IPS-NIHi11 (cell line): ENCODE results near the gene TEKTIP1.
"Not testable (repeated sequence)": the region's sequence is repeated elsewhere in the genome, so short reads cannot be mapped to it uniquely, and the experiment has no call there.

Experiments
- DNase-seq: peaks from one replicate; pipeline ENCODE4 v3.0.0; 2012; ENCODE audit warnings: mixed read lengths, low spot score

TEKTIP1 gene

GRCh38 chr19:3557461-3558248, 18.7 kb downstream of the TEKTIP1 start, which contains the start of gene MFSD12:
TSS of gene MFSD12 (minus strand) at chr19:3557586. CDS start at chr19:3557403, 183 bp downstream.
- peak; percentile 100 for DNase-seq

GRCh38 chr19:3563709-3564524, 24.9 kb downstream of the TEKTIP1 start:
- DNase-seq = no peak

- no peak for DNase-seq
Measured at GRCh38 chr19:3565139-3565538, 26.2 kb downstream of the TEKTIP1 start.

GRCh38 chr19:3570042-3570441, 31.1 kb downstream of the TEKTIP1 start:
- not testable (repeated sequence) for DNase-seq

- no peak for DNase-seq
Measured at GRCh38 chr19:3570606-3571011, 31.6 kb downstream of the TEKTIP1 start.

- DNase-seq = peak; percentile 93
Measured at GRCh38 chr19:3572132-3572854, 33.3 kb downstream of the TEKTIP1 start.

GRCh38 chr19:3572855-3573161, 33.8 kb downstream of the TEKTIP1 start, which contains the start of gene HMG20B:
TSS of gene HMG20B (plus strand) at chr19:3572944. CDS start at chr19:3573310, 366 bp downstream.
- no peak for DNase-seq

- DNase-seq = no peak
Measured at GRCh38 chr19:3573162-3573857, 34.3 kb downstream of the TEKTIP1 start.

GRCh38 chr19:3573858-3574637, 35.1 kb downstream of the TEKTIP1 start:
- DNase-seq = peak; percentile 85

- DNase-seq = no peak
Measured at GRCh38 chr19:3575260-3575741, 36.3 kb downstream of the TEKTIP1 start.

- no peak for DNase-seq
Measured at GRCh38 chr19:3575949-3576673, 37.1 kb downstream of the TEKTIP1 start.

GRCh38 chr19:3576696-3577443, 37.9 kb downstream of the TEKTIP1 start:
- DNase-seq = peak; percentile 88

GRCh38 chr19:3577723-3578344, 38.9 kb downstream of the TEKTIP1 start:
- no peak for DNase-seq

GRCh38 chr19:3578390-3578789, 39.4 kb downstream of the TEKTIP1 start:
- DNase-seq = no peak

GRCh38 chr19:3580156-3580934, 41.4 kb downstream of the TEKTIP1 start:
- no peak for DNase-seq

GRCh38 chr19:3581792-3582191, 42.8 kb downstream of the TEKTIP1 start:
- not testable (repeated sequence) for DNase-seq

GRCh38 chr19:3584036-3584802, 45.2 kb downstream of the TEKTIP1 start:
- DNase-seq = not testable (repeated sequence)
